ENCODE results near the gene TSN. TPM values are rescaled to one million over a fixed set of nuclear protein-coding genes. Genes with fewer than 3 reads are reported as not detected.
A peak's percentile ranks its signal among the peaks of the same experiment; 100 is the strongest.
"Not testable (repeated sequence)": the region's sequence is repeated elsewhere in the genome, so short reads cannot be mapped to it uniquely, and the experiment has no call there.

Gene TSN
- total RNA-seq, 1 donor from 2014 or later: 61.4 TPM

DNA sequence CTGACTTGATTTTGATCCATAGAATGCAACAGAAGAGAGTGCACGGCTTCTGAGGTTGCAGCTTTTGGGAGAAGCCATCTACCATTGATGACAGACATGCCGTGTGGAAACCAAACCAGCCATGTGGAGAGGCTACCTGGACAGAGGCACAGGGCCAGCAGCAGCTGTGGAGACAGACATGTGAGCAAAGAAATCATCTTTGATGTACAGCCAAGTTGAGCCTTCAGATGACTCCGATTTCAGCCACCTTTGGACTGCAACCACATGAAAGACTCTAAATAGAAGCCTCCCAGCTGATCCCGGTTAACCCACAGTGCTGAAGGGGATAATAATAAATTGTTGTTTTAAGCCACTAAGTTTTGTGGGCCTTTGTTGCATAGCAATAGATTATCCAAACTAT, 54.2 kb downstream of the TSN start:
- H3K9me3 Mint-ChIP-seq (ENCODE audit: unreplicated experiment): no peaks in the 10 kb centered on the region
- TF ChIP-seq, protein P1, sequence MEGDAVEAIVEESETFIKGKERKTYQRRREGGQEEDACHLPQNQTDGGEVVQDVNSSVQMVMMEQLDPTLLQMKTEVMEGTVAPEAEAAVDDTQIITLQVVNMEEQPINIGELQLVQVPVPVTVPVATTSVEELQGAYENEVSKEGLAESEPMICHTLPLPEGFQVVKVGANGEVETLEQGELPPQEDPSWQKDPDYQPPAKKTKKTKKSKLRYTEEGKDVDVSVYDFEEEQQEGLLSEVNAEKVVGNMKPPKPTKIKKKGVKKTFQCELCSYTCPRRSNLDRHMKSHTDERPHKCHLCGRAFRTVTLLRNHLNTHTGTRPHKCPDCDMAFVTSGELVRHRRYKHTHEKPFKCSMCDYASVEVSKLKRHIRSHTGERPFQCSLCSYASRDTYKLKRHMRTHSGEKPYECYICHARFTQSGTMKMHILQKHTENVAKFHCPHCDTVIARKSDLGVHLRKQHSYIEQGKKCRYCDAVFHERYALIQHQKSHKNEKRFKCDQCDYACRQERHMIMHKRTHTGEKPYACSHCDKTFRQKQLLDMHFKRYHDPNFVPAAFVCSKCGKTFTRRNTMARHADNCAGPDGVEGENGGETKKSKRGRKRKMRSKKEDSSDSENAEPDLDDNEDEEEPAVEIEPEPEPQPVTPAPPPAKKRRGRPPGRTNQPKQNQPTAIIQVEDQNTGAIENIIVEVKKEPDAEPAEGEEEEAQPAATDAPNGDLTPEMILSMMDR (IDR thresholded peaks at IDR 0.05): no peak
- peaks cover 1% of the 10 kb centered on the region for H3K4me1 Mint-ChIP-seq (ENCODE audit: unreplicated experiment)
- H3K36me3 Mint-ChIP-seq (ENCODE audit: unreplicated experiment): no peaks in the 10 kb centered on the region
- no peak overlapping the region for H3K27ac Mint-ChIP-seq (ENCODE audit: unreplicated experiment)
- peaks cover 28% of the 10 kb centered on the region for H3K27me3 Mint-ChIP-seq (ENCODE audit: unreplicated experiment)
- DNase-seq (ENCODE audit: extremely low spot score, unreplicated experiment): no peak
- no peak overlapping the region for H3K4me3 Mint-ChIP-seq (ENCODE audit: unreplicated experiment)

DNA sequence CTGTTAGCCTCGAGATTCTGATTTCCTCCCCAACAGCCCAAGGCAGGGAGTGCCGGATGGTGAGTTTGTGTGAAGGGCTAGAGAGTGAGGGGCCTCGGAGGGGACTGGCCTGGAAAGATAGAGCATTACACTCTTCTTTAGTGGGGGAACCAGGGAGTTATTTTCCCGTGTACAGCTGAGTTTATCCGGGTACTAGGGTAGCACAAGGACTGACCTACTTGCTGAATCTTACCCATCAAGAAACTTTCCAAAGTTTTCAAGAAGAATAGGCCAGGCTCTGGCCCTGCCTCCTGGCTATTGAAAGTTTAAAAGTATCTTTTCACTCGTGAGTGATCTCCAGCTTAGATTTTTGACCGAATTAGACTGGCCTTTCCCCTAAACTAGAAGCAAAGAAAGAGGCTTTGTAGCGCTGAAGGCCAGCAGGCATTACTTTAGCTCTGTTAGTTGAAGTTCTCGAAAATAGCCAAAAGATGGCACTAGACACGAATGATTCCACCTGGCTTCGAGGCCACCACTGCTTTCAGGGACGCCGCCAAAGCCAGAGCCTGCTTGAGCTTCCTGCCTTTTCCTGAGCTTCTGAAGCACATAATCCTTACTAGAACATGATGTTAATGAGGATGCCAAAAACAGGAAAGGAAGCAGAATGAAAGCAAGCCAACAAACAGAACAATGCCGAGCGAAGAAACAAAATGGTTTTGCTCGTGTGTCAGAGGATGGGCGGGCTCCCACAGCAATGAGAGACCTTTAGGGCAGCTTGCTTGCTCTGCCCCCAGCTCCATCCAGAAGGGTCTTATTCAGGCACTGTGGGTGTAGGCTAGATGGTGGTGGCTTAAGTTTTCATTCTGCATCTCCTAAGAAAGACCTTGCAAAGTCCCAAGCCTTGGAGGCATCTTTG, 55.8 kb downstream of the TSN start:
- H3K4me3 Mint-ChIP-seq (ENCODE audit: unreplicated experiment): no peak overlapping the region
- no peak overlapping the region for H3K27ac Mint-ChIP-seq (ENCODE audit: unreplicated experiment)
- TF ChIP-seq, protein P1 (IDR thresholded peaks at IDR 0.05): peak; percentile 72
- peaks cover 19% of the 10 kb centered on the region for H3K27me3 Mint-ChIP-seq (ENCODE audit: unreplicated experiment)
- H3K9me3 Mint-ChIP-seq (ENCODE audit: unreplicated experiment): no peaks in the 10 kb centered on the region
- no peaks in the 10 kb centered on the region for H3K36me3 Mint-ChIP-seq (ENCODE audit: unreplicated experiment)
- no peak for DNase-seq (ENCODE audit: extremely low spot score, unreplicated experiment)
- H3K4me1 Mint-ChIP-seq (ENCODE audit: unreplicated experiment): peaks cover 1% of the 10 kb centered on the region

DNA sequence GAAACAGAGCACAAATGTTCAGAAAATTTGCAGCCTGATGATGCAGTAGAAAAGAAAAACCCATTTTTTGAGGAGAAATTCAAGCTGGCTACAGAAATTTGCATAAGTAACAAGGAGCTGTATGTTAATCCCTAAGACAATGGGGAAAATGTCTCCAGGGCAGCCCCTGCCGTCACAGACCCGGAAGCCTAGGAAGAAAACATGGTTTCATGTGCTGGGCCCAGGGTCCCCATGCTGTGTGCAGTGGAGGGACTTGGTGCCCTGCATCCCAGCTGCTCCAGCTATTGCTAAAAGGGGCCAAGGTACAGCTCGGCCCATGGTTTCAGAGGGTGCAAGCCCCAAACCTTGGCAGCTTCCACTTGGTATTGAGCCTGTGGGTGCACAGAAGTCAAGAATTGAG, 57.6 kb downstream of the TSN start:
- DNase-seq (ENCODE audit: extremely low spot score, unreplicated experiment); H3K36me3 Mint-ChIP-seq (ENCODE audit: unreplicated experiment); H3K27ac Mint-ChIP-seq (ENCODE audit: unreplicated experiment); H3K4me1 Mint-ChIP-seq (ENCODE audit: unreplicated experiment); H3K4me3 Mint-ChIP-seq (ENCODE audit: unreplicated experiment); H3K9me3 Mint-ChIP-seq (ENCODE audit: unreplicated experiment): not testable (repeated sequence)
- H3K27me3 Mint-ChIP-seq (ENCODE audit: unreplicated experiment): peaks cover 18% of the 10 kb centered on the region

DNA sequence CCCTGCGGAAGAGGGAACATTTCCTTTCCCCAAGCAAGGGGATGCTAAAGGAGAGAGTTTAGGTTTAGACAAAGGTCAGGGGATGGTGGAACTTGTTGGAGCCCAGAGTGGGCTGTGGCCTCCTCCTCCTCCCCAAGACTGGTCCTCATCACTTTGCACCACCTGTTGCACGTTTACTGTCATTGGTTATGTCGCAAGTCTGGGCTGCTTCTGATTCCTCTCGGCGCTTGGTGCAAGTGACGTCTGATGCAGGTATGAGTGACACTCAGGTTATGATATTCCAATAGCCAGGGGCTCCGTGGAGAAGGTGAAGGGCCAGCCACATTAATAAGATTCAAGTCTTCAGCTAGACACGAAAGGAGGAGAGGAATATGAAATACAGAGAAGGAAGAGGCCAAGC, 59.8 kb downstream of the TSN start:
- Mint-ChIP-seq H3K27ac (ENCODE audit: unreplicated experiment) (no peak overlapping the region), H3K36me3 (ENCODE audit: unreplicated experiment) (no peaks in the 10 kb centered on the region), H3K4me1 (ENCODE audit: unreplicated experiment) (peaks cover 1% of the 10 kb centered on the region), H3K9me3 (ENCODE audit: unreplicated experiment) (peaks cover 5% of the 10 kb centered on the region), H3K27me3 (ENCODE audit: unreplicated experiment) (peaks cover 23% of the 10 kb centered on the region), H3K4me3 (ENCODE audit: unreplicated experiment) (no peak overlapping the region)
- no peak for DNase-seq (ENCODE audit: extremely low spot score, unreplicated experiment)
- TF ChIP-seq, protein P1 (IDR thresholded peaks at IDR 0.05): no peak

DNA sequence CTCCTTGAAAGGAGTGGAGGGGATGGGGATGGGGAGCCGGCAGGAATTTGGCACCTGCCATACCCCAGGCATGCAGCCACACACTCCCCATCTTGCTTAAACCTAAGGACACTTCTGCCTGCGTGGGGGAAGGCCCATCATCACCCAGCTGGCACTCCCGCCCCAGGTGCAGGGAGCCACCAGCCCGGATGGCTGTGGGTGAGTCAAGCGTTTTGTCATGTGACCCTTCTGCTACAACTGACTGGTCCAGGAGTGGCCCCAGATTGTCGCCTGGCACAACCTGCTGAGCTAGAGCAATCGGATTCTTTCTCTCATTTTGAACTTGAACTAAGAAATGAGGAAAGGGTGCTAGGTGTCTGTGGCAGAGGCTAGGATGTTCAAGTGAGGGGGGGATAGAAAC, 61.3 kb downstream of the TSN start:
- TF ChIP-seq, protein P1 (IDR thresholded peaks at IDR 0.05): no peak
- H3K27ac Mint-ChIP-seq (ENCODE audit: unreplicated experiment): no peak overlapping the region
- peaks cover 16% of the 10 kb centered on the region for H3K27me3 Mint-ChIP-seq (ENCODE audit: unreplicated experiment)
- no peaks in the 10 kb centered on the region for H3K36me3 Mint-ChIP-seq (ENCODE audit: unreplicated experiment)
- H3K9me3 Mint-ChIP-seq (ENCODE audit: unreplicated experiment): peaks cover 6% of the 10 kb centered on the region
- no peaks in the 10 kb centered on the region for H3K4me1 Mint-ChIP-seq (ENCODE audit: unreplicated experiment)
- no peak overlapping the region for H3K4me3 Mint-ChIP-seq (ENCODE audit: unreplicated experiment)
- no peak for DNase-seq (ENCODE audit: extremely low spot score, unreplicated experiment)

DNA sequence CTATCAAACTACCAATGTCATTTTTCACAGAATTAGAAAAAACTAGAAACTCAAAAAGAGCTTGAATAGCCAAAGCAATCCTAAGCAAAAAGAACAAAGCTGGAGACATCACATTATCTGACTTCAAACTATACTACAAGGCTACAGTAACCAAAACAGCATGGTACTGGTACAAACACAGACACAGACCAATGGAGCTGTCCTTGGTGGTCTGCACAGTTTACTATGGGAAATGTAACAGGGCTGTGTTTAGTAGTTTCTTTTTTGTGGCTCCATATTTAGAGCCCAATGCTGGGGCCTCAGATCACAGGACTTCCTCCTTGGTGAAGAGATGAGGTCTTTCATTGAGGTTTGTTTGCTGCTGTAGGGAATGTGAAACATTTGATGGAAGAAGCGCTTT, 61.9 kb downstream of the TSN start:
- not testable (repeated sequence) for H3K9me3 Mint-ChIP-seq (ENCODE audit: unreplicated experiment); H3K36me3 Mint-ChIP-seq (ENCODE audit: unreplicated experiment); DNase-seq (ENCODE audit: extremely low spot score, unreplicated experiment); H3K4me1 Mint-ChIP-seq (ENCODE audit: unreplicated experiment); H3K4me3 Mint-ChIP-seq (ENCODE audit: unreplicated experiment); H3K27ac Mint-ChIP-seq (ENCODE audit: unreplicated experiment)
- peaks cover 17% of the 10 kb centered on the region for H3K27me3 Mint-ChIP-seq (ENCODE audit: unreplicated experiment)
